PC-9 (cell line): Measurements from ENCODE around the gene RAC3. TPM values are rescaled to one million over a fixed set of nuclear protein-coding genes. Genes with fewer than 3 reads are reported as not detected.

Experiments
- BruUV-seq: library from RNA; stranded (reverse); fragments of 400-500 nt; replicated peaks from 2 replicates; lab custom pipeline; 2021; lab: Mats Ljungman, UMichigan
- CTCF ChIA-PET: fragments of 300-600 bp; sonication (Branson Sonifier 250); formaldehyde crosslinking; loops from one replicate; lab custom pipeline; 2022; ENCODE audit warnings: antibody characterized with exemption; lab: Charles Lee
- POLR2A ChIA-PET: fragments of 300-600 bp; sonication (Branson Sonifier 250); formaldehyde crosslinking; loops from one replicate; lab custom pipeline; 2022; ENCODE audit warnings: antibody characterized with exemption; ENCODE audit not compliant: unreplicated experiment; lab: Charles Lee
- DNase-seq, 2 experiments: peaks; one replicate each; pipeline versions ENCODE4 v3.0.0 to v3.0.0-alpha.2; 2015 to 2022; ENCODE audit warnings: mixed read lengths in 1 of 2
- H2AFZ ChIP-seq: fragments of 200-600 bp; sonication (generic); 2 replicates; pipeline ENCODE4 v1.8.1; 2017; ENCODE audit warnings: antibody characterized with exemption
- H3F3A ChIP-seq: fragments of 200-600 bp; sonication (generic); 2 replicates; pipeline ENCODE4 v1.8.1; 2017; ENCODE audit warnings: antibody characterized with exemption, mild to moderate bottlenecking, low read depth; ENCODE audit not compliant: insufficient read depth
- H3K27ac ChIP-seq: fragments of 200-600 bp; sonication (generic); 2 replicates; pipeline ENCODE4 v1.6.1; 2016; ENCODE audit warnings: mixed run types
- H3K27me3 ChIP-seq: fragments of 200-600 bp; sonication (generic); 2 replicates; pipeline ENCODE4 v1.6.1; 2016; ENCODE audit warnings: low read depth, mixed run types; ENCODE audit not compliant: insufficient read depth
- H3K36me3 ChIP-seq: fragments of 200-600 bp; sonication (generic); 2 replicates; pipeline ENCODE4 v1.6.1; 2016; ENCODE audit warnings: low read depth, mixed run types
- H3K4me1 ChIP-seq: fragments of 200-600 bp; sonication (generic); replicated peaks from 2 replicates; pipeline ENCODE4 v1.6.1; 2016; ENCODE audit warnings: mixed run types; ENCODE audit not compliant: insufficient read depth
- H3K4me2 ChIP-seq: fragments of 200-600 bp; sonication (generic); 2 replicates; pipeline ENCODE4 v1.6.1; 2017; ENCODE audit warnings: mixed run types
- H3K4me3 ChIP-seq: fragments of 200-600 bp; sonication (generic); 2 replicates; pipeline ENCODE4 v1.6.1; 2016; ENCODE audit warnings: mixed run types
- H3K79me2 ChIP-seq: fragments of 200-600 bp; sonication (generic); 2 replicates; pipeline ENCODE4 v1.6.1; 2017; ENCODE audit warnings: low read depth, mixed run types
- H3K9me2 ChIP-seq: fragments of 200-600 bp; sonication (generic); 2 replicates; pipeline ENCODE4 v1.8.1; 2017; ENCODE audit warnings: mild to moderate bottlenecking; ENCODE audit not compliant: insufficient read depth
- H3K9me3 ChIP-seq: fragments of 200-600 bp; sonication (generic); 2 replicates; pipeline ENCODE4 v1.8.1; 2016; ENCODE audit warnings: low read depth; ENCODE audit not compliant: insufficient read depth
- H4K20me1 ChIP-seq: fragments of 200-600 bp; sonication (generic); 2 replicates; pipeline ENCODE4 v1.8.1; 2017; ENCODE audit not compliant: insufficient read depth
- EZH2 ChIP-seq: fragments of 200-600 bp; sonication (generic); IDR thresholded peaks from 2 replicates; pipeline ENCODE4 v1.8.0; 2017; ENCODE audit warnings: antibody characterized with exemption, low read depth
- intact Hi-C: fragments of 100-400 bp; cut with micrococcal nuclease; formaldehyde crosslinking; loops from one replicate; pipeline ENCODE4 v1.10.0; 2022; ENCODE audit not compliant: unreplicated experiment
- total RNA-seq: library from RNA; stranded (reverse); gene quantifications from 2 replicates; pipeline ENCODE4 v1.2.3, GENCODE V29; 2021
- TF ChIP-seq, protein P1 (sequence below): fragments of 200-600 bp; sonication (generic); conservative IDR thresholded peaks from 2 replicates; pipeline ENCODE4 v1.6.1; 2017; ENCODE audit warnings: mixed run types, antibody characterized with exemption, mild to moderate bottlenecking, moderate library complexity

RAC3 gene
- total RNA-seq, 1 experiment from 2014 or later, result 32.3 TPM

DNA sequence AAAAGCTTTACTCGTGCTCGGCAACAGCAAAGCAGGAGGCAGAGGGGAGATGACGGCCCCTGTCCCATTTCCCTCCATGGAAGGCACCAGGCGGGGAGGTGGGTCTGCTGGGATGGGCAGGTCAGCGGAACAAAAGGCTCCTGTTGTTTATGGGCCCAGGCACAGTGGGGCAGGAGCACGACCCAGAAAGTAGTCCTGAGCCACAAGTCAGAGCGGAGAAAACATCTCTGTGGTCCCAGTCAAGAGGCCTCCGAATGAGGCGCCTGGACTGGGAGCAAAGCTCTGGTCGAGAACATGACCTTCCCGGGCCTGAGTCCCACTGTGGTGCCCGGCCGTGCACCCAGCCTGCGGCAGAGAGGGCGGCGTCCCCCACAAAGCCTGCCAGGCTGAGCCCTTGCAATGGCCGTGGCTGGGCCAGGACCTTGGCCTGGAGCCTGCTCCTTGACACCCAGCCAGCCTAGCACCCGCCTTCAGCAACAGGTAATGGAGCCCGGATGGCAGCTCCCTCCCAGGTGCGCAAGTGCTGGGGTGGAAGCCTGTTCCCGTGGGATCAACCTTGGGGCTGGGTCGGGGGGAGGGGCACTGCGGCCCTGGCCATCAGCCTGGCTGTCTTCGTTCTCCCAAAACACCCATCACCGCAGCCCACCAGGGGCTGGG lies 16.6 kb downstream of the RAC3 start:
- H4K20me1 ChIP-seq, result no peaks in the 10 kb centered on the region
- ChIA-PET CTCF (no interaction called here), POLR2A (interaction anchor here (0.6 kb wide), 1 partner anchor 54 kb away, joined by 3 read pairs; no protein-coding TSS in a partner anchor)
- no peaks in the 10 kb centered on the region for H3K27me3 ChIP-seq
- TF ChIP-seq EZH2, result no peak
- TF ChIP-seq, protein P1, sequence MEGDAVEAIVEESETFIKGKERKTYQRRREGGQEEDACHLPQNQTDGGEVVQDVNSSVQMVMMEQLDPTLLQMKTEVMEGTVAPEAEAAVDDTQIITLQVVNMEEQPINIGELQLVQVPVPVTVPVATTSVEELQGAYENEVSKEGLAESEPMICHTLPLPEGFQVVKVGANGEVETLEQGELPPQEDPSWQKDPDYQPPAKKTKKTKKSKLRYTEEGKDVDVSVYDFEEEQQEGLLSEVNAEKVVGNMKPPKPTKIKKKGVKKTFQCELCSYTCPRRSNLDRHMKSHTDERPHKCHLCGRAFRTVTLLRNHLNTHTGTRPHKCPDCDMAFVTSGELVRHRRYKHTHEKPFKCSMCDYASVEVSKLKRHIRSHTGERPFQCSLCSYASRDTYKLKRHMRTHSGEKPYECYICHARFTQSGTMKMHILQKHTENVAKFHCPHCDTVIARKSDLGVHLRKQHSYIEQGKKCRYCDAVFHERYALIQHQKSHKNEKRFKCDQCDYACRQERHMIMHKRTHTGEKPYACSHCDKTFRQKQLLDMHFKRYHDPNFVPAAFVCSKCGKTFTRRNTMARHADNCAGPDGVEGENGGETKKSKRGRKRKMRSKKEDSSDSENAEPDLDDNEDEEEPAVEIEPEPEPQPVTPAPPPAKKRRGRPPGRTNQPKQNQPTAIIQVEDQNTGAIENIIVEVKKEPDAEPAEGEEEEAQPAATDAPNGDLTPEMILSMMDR, result no peak
- no peak overlapping the region for H3K4me2 ChIP-seq
- intact Hi-C loops, result no loop called here
- H2AFZ ChIP-seq, result no peak overlapping the region
- H3K9me2 ChIP-seq, result no peaks in the 10 kb centered on the region
- H3K9me3 ChIP-seq, result no peaks in the 10 kb centered on the region
- BruUV-seq, result no TSS peak
- H3K36me3 ChIP-seq, result no peaks in the 10 kb centered on the region
- H3K27ac ChIP-seq, result no peak overlapping the region
- DNase-seq, result no peak
- H3F3A ChIP-seq, result no peaks in the 10 kb centered on the region
- peaks cover 11% of the 10 kb centered on the region for H3K79me2 ChIP-seq
- H3K4me3 ChIP-seq, result no peak overlapping the region
- no peaks in the 10 kb centered on the region for H3K4me1 ChIP-seq

DNA sequence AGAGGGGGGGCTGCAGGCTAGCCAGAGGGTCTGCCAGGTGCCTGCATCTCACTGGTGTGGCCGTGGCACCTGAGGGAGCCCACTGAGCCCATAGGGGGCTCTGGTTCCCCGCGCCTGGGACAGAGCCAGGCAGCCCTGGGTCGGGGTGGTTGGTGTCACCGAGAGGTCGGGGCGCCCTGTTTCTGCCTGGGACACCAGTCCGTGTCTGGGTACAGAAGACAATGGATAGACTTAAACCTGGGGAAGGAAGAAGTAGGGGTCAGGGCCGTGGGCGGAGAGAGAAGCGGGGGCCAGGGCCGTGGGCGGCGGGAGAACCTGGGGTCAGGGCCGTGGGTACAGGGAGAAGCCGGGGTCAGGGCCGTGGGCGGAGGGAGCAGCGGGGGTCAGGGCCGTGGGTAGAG lies 17.1 kb downstream of the RAC3 start:
- Histone ChIP-seq H3K9me2 (no peaks in the 10 kb centered on the region), H3F3A (no peaks in the 10 kb centered on the region), H3K4me1 (no peaks in the 10 kb centered on the region), H3K36me3 (no peaks in the 10 kb centered on the region), H3K4me2 (no peak overlapping the region), H3K27me3 (no peaks in the 10 kb centered on the region), H4K20me1 (no peaks in the 10 kb centered on the region), H3K9me3 (no peaks in the 10 kb centered on the region), H3K4me3 (no peak overlapping the region), H2AFZ (no peak overlapping the region), H3K27ac (no peak overlapping the region), H3K79me2 (peaks cover 13% of the 10 kb centered on the region)
- no peak for DNase-seq
- BruUV-seq, result TSS peak; percentile 5
- CTCF ChIA-PET, result no interaction called here
- intact Hi-C loops, result no loop called here
- POLR2A ChIA-PET, result no interaction called here
- TF ChIP-seq, protein P1, result no peak
- TF ChIP-seq EZH2, result no peak

DNA sequence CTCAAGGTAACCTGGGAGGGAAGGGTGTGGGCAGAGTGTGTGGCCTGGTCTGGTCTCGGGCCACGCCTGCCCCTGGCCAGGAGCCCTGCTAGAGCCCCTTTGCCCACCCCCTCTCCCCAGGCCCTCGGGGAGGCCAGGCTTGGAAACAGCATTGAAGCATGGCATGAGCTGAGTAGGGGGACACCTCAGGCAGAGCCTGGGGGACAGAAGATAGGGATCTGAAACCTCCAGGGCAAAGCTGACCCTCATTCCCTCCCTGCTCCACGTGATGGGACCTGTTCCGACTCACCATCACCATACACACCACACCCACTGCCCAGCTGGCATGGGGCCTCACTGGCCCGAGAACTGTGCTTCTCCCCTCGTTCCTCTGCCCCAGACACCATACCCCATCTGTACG lies 17.6 kb downstream of the RAC3 start:
- no TSS peak for BruUV-seq
- POLR2A ChIA-PET, result no interaction called here
- Histone ChIP-seq H3F3A (no peaks in the 10 kb centered on the region), H3K27me3 (no peaks in the 10 kb centered on the region), H3K4me1 (no peaks in the 10 kb centered on the region), H3K27ac (no peak overlapping the region), H3K4me3 (no peak overlapping the region), H3K36me3 (no peaks in the 10 kb centered on the region), H3K9me2 (no peaks in the 10 kb centered on the region), H3K79me2 (peaks cover 13% of the 10 kb centered on the region), H2AFZ (no peak overlapping the region), H3K9me3 (no peaks in the 10 kb centered on the region), H4K20me1 (no peaks in the 10 kb centered on the region), H3K4me2 (no peak overlapping the region)
- intact Hi-C loops, result no loop called here
- DNase-seq, result no peak
- TF ChIP-seq, protein P1, result no peak
- TF ChIP-seq EZH2, result no peak
- CTCF ChIA-PET, result no interaction called here
